AG10803 (cell line): ENCODE measurements around the gene FGF21.

Source experiments
- DNase-seq: peaks from one replicate; pipeline ENCODE4 v3.0.0; 2010; ENCODE audit warnings: low read depth
- H3K4me3 ChIP-seq: 2 replicates; pipeline ENCODE4 v1.5.1; 2011; ENCODE audit warnings: mild to moderate bottlenecking, low read length, control low read depth
- CTCF ChIP-seq: conservative IDR thresholded peaks from 2 replicates; pipeline ENCODE4 v1.5.1; 2011; ENCODE audit warnings: mild to moderate bottlenecking, low read length, control low read depth, inconsistent platforms

The FGF21 gene

DNA sequence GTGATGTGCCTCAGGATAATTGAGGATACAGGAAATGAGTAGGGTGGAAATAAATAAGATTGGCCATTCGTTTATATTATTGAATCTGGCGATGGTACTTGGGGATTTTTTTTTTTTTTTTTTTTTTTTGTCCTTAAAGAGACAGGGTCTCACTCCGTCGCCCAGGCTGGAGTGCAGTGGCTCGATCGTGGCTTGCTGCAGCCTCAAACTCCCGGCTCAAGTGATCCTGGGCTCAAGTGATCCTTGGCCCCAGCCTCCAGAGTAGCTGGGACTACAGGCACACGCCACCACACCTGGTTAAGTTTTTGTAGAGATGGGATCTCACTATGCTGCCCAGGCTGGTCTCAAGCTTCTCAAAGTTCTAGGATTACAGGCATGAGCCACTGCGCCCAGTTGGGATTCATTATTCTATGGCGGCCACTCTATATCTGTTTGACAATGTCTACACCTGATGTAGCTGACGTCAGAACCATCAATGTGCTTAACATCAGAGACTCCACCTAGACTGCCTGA lies 33.1 kb upstream of the FGF21 start:
- DNase-seq: no peak
- H3K4me3 ChIP-seq: no peak overlapping the region
- no peak for TF ChIP-seq CTCF

GRCh38 chr19:48724796-48725753 lies 30.2 kb upstream of the FGF21 start:
- no peak overlapping the region for H3K4me3 ChIP-seq
- DNase-seq: peak; percentile 79
- TF ChIP-seq CTCF: no peak

DNA sequence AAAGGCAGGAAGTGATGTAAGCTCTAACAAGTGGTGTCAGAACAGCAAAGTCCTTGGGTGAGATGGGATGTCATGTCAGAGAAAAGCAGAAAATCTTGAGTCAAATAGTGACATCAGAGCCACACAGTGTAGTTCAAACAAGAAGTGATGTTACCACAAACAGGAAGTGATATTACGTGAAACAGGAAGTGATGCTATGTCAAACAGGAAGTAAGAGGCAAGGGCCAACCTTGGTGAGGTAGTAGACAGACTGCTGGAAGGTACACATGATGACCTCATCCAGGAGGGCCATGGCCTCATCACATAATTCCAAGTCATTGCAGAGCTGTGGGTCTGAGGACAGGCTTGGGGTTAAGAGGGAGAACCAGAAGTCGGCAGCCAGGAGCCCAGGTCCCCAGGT lies 28.8 kb upstream of the FGF21 start:
- no peak for TF ChIP-seq CTCF
- DNase-seq: no peak
- no peak overlapping the region for H3K4me3 ChIP-seq

- peak overlapping the region; percentile 20 for H3K4me3 ChIP-seq
- no peak for TF ChIP-seq CTCF
- peak; percentile 33 for DNase-seq
Measured at GRCh38 chr19:48728911-48729664, 26.2 kb upstream of the FGF21 start.

DNA sequence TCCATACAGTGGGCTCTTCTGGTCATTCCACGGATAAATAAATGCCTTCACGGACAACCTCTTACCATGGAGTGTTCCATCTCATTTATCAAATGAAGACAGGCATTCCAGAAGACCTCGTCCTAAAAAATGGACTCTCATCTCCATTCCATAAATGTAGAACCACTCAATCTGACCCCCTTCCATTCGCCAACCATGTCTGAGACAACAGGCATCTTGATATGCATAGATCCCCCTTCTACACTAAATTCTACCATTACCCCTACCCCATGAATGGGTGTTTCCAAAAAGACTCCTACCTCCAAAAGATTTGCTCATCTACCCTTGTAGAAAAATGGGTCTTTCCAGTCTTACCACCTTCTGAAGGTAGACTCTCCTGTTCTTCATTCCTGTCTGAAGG lies 23.9 kb upstream of the FGF21 start:
- no peak overlapping the region for H3K4me3 ChIP-seq
- TF ChIP-seq CTCF: no peak
- DNase-seq: no peak

- H3K4me3 ChIP-seq: no peak overlapping the region
- DNase-seq: no peak
- TF ChIP-seq CTCF: no peak
Measured at GRCh38 chr19:48734625-48735024, 20.7 kb upstream of the FGF21 start.
